HG03460 (cell line): ENCODE measurements around the gene IL1RN.
"Not testable (repeated sequence)": the region's sequence is repeated elsewhere in the genome, so short reads cannot be mapped to it uniquely, and the experiment has no call there.

Experiments used
- ATAC-seq: cut with Tn5 transposase; IDR thresholded peaks from one replicate; pipeline ENCODE4 v1.9.1; 2021; ENCODE audit not compliant: unreplicated experiment

The IL1RN gene

GRCh38 chr2:113126845-113127645 lies at the start of gene IL1RN:
Gene IL1RN (plus strand): TSS chr2:113127598. CDS start chr2:113127625, 27 bp downstream.
- ATAC-seq: no peak

GRCh38 chr2:113077921-113078320 lies 49.5 kb upstream of the IL1RN start:
- no peak for ATAC-seq

- no peak for ATAC-seq
These were observed 49.0 kb upstream of the IL1RN start for GRCh38 chr2:113078350-113078839.

GRCh38 chr2:113079131-113079530 lies 48.3 kb upstream of the IL1RN start:
- no peak for ATAC-seq

GRCh38 chr2:113080134-113080533 lies 47.3 kb upstream of the IL1RN start:
- ATAC-seq: peak; percentile 54

GRCh38 chr2:113081488-113082210 lies 45.7 kb upstream of the IL1RN start:
- ATAC-seq: no peak

- no peak for ATAC-seq
These were observed 44.1 kb upstream of the IL1RN start for GRCh38 chr2:113083296-113083695.

GRCh38 chr2:113084249-113085000 lies 43.0 kb upstream of the IL1RN start:
- no peak for ATAC-seq

GRCh38 chr2:113085542-113085941 lies 41.9 kb upstream of the IL1RN start:
- no peak for ATAC-seq

- no peak for ATAC-seq
These were observed 39.0 kb upstream of the IL1RN start for GRCh38 chr2:113088213-113088992.

GRCh38 chr2:113089916-113090315 lies 37.5 kb upstream of the IL1RN start:
- ATAC-seq: no peak

- no peak for ATAC-seq
These were observed 36.0 kb upstream of the IL1RN start for GRCh38 chr2:113091231-113091896.

- no peak for ATAC-seq
These were observed 34.4 kb upstream of the IL1RN start for GRCh38 chr2:113092864-113093612.

- no peak for ATAC-seq
These were observed 33.8 kb upstream of the IL1RN start for GRCh38 chr2:113093613-113093977.

- ATAC-seq: not testable (repeated sequence)
These were observed 31.1 kb upstream of the IL1RN start for GRCh38 chr2:113096306-113096705.

- not testable (repeated sequence) for ATAC-seq
These were observed 30.4 kb upstream of the IL1RN start for GRCh38 chr2:113096842-113097618.

- ATAC-seq: no peak
These were observed 29.4 kb upstream of the IL1RN start for GRCh38 chr2:113098041-113098440.

GRCh38 chr2:113098532-113098931 lies 28.9 kb upstream of the IL1RN start:
- ATAC-seq: no peak

GRCh38 chr2:113102133-113102532 lies 25.3 kb upstream of the IL1RN start:
- ATAC-seq: no peak
